Loucy (cell line): ENCODE data around the gene LCN10.

Experiments
- EZH2phosphoT487 ChIP-seq: fragments of 200-600 bp; IDR thresholded peaks from 2 replicates; pipeline ENCODE4 v1.6.1; 2018; ENCODE audit warnings: antibody characterized with exemption, mild to moderate bottlenecking, moderate library complexity, borderline replicate concordance
- TF ChIP-seq, protein P1 (sequence below): fragments of 200-600 bp; sonication (generic); conservative IDR thresholded peaks from 2 replicates; pipeline ENCODE4 v1.5.1; 2014; ENCODE audit warnings: mild to moderate bottlenecking, antibody characterized with exemption, low read length

DNA sequence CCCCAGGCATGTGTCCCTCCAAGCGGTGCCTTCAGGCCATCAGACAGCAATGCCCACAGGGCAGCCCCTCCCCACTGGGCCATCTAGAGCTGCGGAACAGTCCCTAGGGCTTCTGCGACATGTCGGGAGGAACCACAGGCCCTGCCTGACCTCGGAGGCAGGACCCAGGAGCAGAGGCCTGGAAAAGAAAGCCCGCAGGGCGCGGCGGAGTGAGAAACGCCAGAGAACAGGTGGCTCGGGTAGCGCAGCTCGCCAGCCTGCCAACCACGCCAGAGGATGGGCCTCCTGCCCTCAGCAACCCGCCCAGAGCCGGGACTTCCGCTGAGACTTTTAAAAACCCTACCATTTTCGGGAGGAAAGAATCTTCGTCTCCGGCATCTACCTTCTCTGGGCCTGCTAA is 14.6 kb upstream of the LCN10 start:
- TF ChIP-seq, protein P1, sequence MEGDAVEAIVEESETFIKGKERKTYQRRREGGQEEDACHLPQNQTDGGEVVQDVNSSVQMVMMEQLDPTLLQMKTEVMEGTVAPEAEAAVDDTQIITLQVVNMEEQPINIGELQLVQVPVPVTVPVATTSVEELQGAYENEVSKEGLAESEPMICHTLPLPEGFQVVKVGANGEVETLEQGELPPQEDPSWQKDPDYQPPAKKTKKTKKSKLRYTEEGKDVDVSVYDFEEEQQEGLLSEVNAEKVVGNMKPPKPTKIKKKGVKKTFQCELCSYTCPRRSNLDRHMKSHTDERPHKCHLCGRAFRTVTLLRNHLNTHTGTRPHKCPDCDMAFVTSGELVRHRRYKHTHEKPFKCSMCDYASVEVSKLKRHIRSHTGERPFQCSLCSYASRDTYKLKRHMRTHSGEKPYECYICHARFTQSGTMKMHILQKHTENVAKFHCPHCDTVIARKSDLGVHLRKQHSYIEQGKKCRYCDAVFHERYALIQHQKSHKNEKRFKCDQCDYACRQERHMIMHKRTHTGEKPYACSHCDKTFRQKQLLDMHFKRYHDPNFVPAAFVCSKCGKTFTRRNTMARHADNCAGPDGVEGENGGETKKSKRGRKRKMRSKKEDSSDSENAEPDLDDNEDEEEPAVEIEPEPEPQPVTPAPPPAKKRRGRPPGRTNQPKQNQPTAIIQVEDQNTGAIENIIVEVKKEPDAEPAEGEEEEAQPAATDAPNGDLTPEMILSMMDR, result no peak
- no peak for TF ChIP-seq EZH2phosphoT487
